ENCODE measurements around the gene ALG14.
"Not testable (repeated sequence)": the region's sequence is repeated elsewhere in the genome, so short reads cannot be mapped to it uniquely, and the experiment has no call there.

ALG14 gene

DNA sequence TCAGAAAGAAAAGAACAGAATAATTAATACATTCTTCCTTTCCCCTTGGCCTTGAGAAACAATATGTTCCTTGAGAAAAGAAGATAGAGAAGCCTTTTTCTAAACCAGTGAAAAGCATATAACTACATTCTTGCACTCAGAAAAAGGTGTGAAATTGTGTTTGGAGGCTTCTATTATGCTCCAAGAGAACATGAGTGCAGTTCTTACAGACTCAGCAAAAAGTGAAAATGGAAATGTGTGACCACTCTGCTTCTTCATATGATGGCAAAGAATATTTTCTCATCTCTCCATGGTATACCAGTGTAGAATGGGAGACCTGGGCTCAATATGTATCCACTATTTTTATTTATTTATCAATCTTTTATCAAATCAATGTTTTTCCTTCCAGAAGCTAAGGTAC lies 43.2 kb downstream of the ALG14 start:
- Histone ChIP-seq H3K27me3 (replicated peaks; ENCODE audit: control insufficient read depth, insufficient read depth, low read length, poor library complexity, severe bottlenecking) (no peaks in the 10 kb centered on the region), H3K4me3 (ENCODE audit: insufficient read depth, low read depth, low read length, poor library complexity, severe bottlenecking) (no peak overlapping the region), H3K36me3 (ENCODE audit: control insufficient read depth, insufficient read depth, low read length) (peaks cover 4% of the 10 kb centered on the region), H3K27ac (ENCODE audit: insufficient read depth, low read length, poor library complexity, severe bottlenecking) (no peak overlapping the region), H3K9me3 (ENCODE audit: control insufficient read depth, low read length) (no peaks in the 10 kb centered on the region), H3K4me1 (ENCODE audit: control insufficient read depth, insufficient read depth, low read length, poor library complexity, severe bottlenecking) (no peaks in the 10 kb centered on the region)
- no peak for DNase-seq

- Histone ChIP-seq H3K9me3 (ENCODE audit: control insufficient read depth, low read length) (no peaks in the 10 kb centered on the region), H3K27ac (ENCODE audit: insufficient read depth, low read length, poor library complexity, severe bottlenecking) (no peak overlapping the region), H3K4me3 (ENCODE audit: insufficient read depth, low read depth, low read length, poor library complexity, severe bottlenecking) (no peak overlapping the region), H3K36me3 (ENCODE audit: control insufficient read depth, insufficient read depth, low read length) (peaks cover 4% of the 10 kb centered on the region), H3K4me1 (ENCODE audit: control insufficient read depth, insufficient read depth, low read length, poor library complexity, severe bottlenecking) (no peaks in the 10 kb centered on the region), H3K27me3 (replicated peaks; ENCODE audit: control insufficient read depth, insufficient read depth, low read length, poor library complexity, severe bottlenecking) (no peaks in the 10 kb centered on the region)
- DNase-seq, result no peak
Measured at GRCh38 chr1:95028954-95029353, 43.8 kb downstream of the ALG14 start.

GRCh38 chr1:95027046-95027445 lies 45.7 kb downstream of the ALG14 start:
- Histone ChIP-seq H3K36me3 (ENCODE audit: control insufficient read depth, insufficient read depth, low read length) (peaks cover 4% of the 10 kb centered on the region), H3K27ac (ENCODE audit: insufficient read depth, low read length, poor library complexity, severe bottlenecking) (no peak overlapping the region), H3K27me3 (replicated peaks; ENCODE audit: control insufficient read depth, insufficient read depth, low read length, poor library complexity, severe bottlenecking) (no peaks in the 10 kb centered on the region), H3K4me3 (ENCODE audit: insufficient read depth, low read depth, low read length, poor library complexity, severe bottlenecking) (no peak overlapping the region), H3K4me1 (ENCODE audit: control insufficient read depth, insufficient read depth, low read length, poor library complexity, severe bottlenecking) (no peaks in the 10 kb centered on the region), H3K9me3 (ENCODE audit: control insufficient read depth, low read length) (no peaks in the 10 kb centered on the region)
- DNase-seq, result no peak

- Histone ChIP-seq H3K4me1 (ENCODE audit: control insufficient read depth, insufficient read depth, low read length, poor library complexity, severe bottlenecking) (no peaks in the 10 kb centered on the region), H3K27ac (ENCODE audit: insufficient read depth, low read length, poor library complexity, severe bottlenecking) (no peak overlapping the region), H3K9me3 (ENCODE audit: control insufficient read depth, low read length) (no peaks in the 10 kb centered on the region), H3K27me3 (replicated peaks; ENCODE audit: control insufficient read depth, insufficient read depth, low read length, poor library complexity, severe bottlenecking) (no peaks in the 10 kb centered on the region), H3K4me3 (ENCODE audit: insufficient read depth, low read depth, low read length, poor library complexity, severe bottlenecking) (no peak overlapping the region), H3K36me3 (ENCODE audit: control insufficient read depth, insufficient read depth, low read length) (peaks cover 4% of the 10 kb centered on the region)
- DNase-seq, result no peak
Measured at GRCh38 chr1:95023399-95024043, 49.2 kb downstream of the ALG14 start.

DNA sequence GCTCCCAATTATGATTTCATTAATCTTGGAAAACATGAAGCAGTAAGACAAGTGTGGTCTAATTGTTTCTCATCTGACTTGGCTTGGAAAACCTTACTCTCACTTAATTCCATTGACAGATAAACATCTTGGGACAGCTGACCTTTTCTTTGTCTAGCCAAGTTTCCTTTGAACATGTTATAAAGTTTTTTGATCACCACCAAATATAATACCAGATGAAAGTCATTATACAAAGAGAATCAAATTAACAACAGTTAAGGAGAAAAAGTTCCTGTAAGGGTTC lies 50.2 kb downstream of the ALG14 start:
- Histone ChIP-seq H3K27ac (ENCODE audit: insufficient read depth, low read length, poor library complexity, severe bottlenecking) (no peak overlapping the region), H3K36me3 (ENCODE audit: control insufficient read depth, insufficient read depth, low read length) (peaks cover 4% of the 10 kb centered on the region), H3K4me3 (ENCODE audit: insufficient read depth, low read depth, low read length, poor library complexity, severe bottlenecking) (no peak overlapping the region), H3K9me3 (ENCODE audit: control insufficient read depth, low read length) (no peaks in the 10 kb centered on the region), H3K27me3 (replicated peaks; ENCODE audit: control insufficient read depth, insufficient read depth, low read length, poor library complexity, severe bottlenecking) (no peaks in the 10 kb centered on the region), H3K4me1 (ENCODE audit: control insufficient read depth, insufficient read depth, low read length, poor library complexity, severe bottlenecking) (no peaks in the 10 kb centered on the region)
- DNase-seq, result no peak

DNA sequence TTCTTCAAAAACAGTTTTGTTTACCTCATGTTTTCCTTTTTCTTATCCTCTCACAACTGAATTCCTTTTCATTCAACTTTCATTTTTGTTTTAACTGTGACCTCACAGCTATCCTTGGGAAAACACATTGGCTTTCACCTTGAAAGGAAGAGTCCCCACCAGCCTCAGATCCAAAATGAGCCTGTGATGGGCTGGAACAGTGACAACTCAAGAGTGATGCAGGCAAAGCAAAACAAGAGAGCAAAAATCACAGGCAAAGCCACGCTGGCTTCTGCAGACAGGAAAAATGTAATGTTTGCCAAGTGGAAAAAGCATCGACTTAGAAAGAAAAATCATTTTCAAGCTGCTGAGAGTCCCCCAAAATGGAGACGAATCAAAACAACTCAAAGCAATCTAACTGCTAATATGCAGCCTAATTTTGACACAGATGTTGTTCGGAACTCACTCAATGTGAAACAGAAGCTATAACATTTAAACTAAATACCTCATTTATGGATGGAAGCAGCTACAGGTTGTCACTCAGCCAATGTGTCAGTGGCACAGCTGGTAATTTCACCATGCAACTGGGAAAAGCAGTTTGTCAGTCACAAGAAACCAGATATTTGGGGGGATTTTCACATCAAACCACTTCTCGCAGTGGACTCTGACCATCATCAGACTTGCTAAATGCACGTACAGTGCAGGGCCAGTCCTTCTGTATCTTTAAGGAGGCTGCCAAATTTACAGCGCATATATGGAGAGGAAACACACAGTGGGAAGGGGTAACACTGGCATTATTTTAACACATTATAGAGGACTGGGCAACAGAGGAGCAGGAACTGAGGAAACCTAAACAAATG lies 50.7 kb downstream of the ALG14 start:
- H3K4me1 ChIP-seq (ENCODE audit: control insufficient read depth, insufficient read depth, low read length, poor library complexity, severe bottlenecking), result no peaks in the 10 kb centered on the region
- peaks cover 3% of the 10 kb centered on the region for H3K36me3 ChIP-seq (ENCODE audit: control insufficient read depth, insufficient read depth, low read length)
- H3K4me3 ChIP-seq (ENCODE audit: insufficient read depth, low read depth, low read length, poor library complexity, severe bottlenecking), result no peak overlapping the region
- H3K27me3 ChIP-seq (replicated peaks; ENCODE audit: control insufficient read depth, insufficient read depth, low read length, poor library complexity, severe bottlenecking), result no peaks in the 10 kb centered on the region
- DNase-seq, result no peak
- no peak overlapping the region for H3K27ac ChIP-seq (ENCODE audit: insufficient read depth, low read length, poor library complexity, severe bottlenecking)
- no peaks in the 10 kb centered on the region for H3K9me3 ChIP-seq (ENCODE audit: control insufficient read depth, low read length)

DNA sequence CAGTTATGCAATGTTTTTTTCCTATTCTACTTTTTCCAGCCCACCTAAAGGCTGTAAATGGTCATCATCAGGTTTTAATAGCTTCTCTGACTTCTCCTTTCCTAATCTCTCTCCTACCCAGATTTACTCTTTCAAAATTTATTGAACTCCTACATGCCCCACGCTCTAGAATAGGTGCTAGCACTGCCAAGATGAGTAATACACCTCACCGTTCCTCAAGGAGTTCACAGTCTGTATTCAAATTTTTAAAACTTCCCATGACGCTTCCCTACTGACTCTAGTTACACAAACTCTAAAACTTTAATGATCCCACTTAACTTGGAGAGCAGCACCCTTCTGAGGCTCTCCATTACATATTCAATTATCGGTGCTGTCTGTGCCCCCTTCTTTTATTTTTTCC lies 51.6 kb downstream of the ALG14 start:
- H3K4me3 ChIP-seq (ENCODE audit: insufficient read depth, low read depth, low read length, poor library complexity, severe bottlenecking), result no peak overlapping the region
- H3K9me3 ChIP-seq (ENCODE audit: control insufficient read depth, low read length), result no peaks in the 10 kb centered on the region
- H3K27ac ChIP-seq (ENCODE audit: insufficient read depth, low read length, poor library complexity, severe bottlenecking), result no peak overlapping the region
- DNase-seq, result no peak
- no peaks in the 10 kb centered on the region for H3K27me3 ChIP-seq (replicated peaks; ENCODE audit: control insufficient read depth, insufficient read depth, low read length, poor library complexity, severe bottlenecking)
- H3K36me3 ChIP-seq (ENCODE audit: control insufficient read depth, insufficient read depth, low read length), result no peaks in the 10 kb centered on the region
- no peaks in the 10 kb centered on the region for H3K4me1 ChIP-seq (ENCODE audit: control insufficient read depth, insufficient read depth, low read length, poor library complexity, severe bottlenecking)

DNA sequence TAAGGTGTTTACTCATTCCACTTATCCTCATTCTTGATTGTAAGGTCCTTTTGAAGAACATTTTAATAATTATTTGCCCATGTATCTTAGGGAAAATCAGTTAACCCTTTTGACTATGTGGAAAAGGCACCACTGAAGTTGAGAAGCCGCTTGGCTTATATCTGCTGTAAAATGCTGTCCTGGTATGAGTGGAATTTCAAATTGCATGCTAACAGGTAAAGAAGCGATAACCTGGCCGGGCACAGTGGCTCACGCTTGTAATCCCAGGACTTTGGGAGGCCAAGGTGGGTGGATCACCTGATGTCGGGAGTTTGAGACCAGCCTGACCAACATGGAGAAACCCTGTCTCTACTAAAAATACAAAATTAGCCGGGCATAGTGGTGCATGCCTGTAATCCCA lies 53.3 kb downstream of the ALG14 start:
- H3K36me3 ChIP-seq (ENCODE audit: control insufficient read depth, insufficient read depth, low read length); H3K27ac ChIP-seq (ENCODE audit: insufficient read depth, low read length, poor library complexity, severe bottlenecking); H3K9me3 ChIP-seq (ENCODE audit: control insufficient read depth, low read length); DNase-seq; H3K4me1 ChIP-seq (ENCODE audit: control insufficient read depth, insufficient read depth, low read length, poor library complexity, severe bottlenecking); H3K4me3 ChIP-seq (ENCODE audit: insufficient read depth, low read depth, low read length, poor library complexity, severe bottlenecking); H3K27me3 ChIP-seq (replicated peaks; ENCODE audit: control insufficient read depth, insufficient read depth, low read length, poor library complexity, severe bottlenecking): not testable (repeated sequence)

DNA sequence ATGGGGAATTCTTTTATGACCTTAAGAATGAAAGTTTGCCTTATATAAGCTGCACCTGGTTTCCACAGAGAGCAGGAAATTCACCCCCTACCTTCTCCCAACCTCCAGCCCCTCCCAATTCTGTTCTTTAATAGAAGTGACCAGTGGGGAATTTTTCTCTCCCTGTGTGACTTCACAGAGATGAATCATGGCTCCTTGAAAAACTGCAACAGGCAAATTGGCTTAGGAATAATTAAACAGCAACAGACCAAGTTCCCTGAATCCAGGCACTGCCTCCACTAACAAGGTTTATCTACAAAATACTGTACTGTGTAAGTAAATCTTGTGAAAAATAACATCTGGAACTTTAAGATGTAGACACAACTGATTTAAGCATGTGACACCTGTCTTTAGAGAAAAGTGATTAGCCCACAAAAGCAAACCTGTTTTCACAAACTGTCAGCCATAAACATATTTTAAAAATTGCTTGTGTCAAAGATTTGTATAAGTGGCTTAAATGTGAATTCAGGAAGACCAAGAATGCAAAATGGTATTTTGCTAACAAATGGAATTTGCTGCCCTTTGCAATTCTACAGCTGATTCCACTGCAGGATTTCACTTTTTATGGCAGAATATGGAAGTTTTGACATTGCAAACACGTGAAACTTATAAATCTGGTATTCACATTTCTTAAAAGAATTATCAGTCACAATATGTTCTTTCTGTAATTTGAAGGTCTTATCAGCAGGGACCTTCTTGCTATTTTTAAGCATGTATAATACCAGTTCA lies 54.0 kb downstream of the ALG14 start:
- H3K36me3 ChIP-seq (ENCODE audit: control insufficient read depth, insufficient read depth, low read length), result no peaks in the 10 kb centered on the region
- DNase-seq, result no peak
- no peaks in the 10 kb centered on the region for H3K9me3 ChIP-seq (ENCODE audit: control insufficient read depth, low read length)
- no peaks in the 10 kb centered on the region for H3K4me1 ChIP-seq (ENCODE audit: control insufficient read depth, insufficient read depth, low read length, poor library complexity, severe bottlenecking)
- H3K27me3 ChIP-seq (replicated peaks; ENCODE audit: control insufficient read depth, insufficient read depth, low read length, poor library complexity, severe bottlenecking), result no peaks in the 10 kb centered on the region
- H3K27ac ChIP-seq (ENCODE audit: insufficient read depth, low read length, poor library complexity, severe bottlenecking), result no peak overlapping the region
- H3K4me3 ChIP-seq (ENCODE audit: insufficient read depth, low read depth, low read length, poor library complexity, severe bottlenecking), result no peak overlapping the region

DNA sequence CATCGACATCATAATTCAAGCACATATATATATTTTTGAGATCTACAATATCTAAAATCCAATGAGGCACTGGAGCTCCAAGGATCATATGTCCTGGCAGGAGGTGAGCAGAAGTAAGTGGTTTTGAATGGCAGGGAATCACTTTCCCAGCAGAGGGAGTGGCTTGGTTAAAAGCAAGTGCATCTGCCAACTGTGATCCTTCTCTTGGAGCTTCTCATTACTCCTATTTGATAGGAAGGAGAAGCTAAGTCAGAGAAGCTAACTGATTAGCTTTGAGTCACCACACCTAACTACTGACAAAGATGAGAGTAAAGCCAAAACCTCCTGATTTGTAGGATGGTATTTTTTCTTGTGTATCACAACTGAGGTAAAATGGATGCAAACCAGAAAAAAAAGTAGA lies 55.0 kb downstream of the ALG14 start:
- no peak for DNase-seq
- no peaks in the 10 kb centered on the region for H3K36me3 ChIP-seq (ENCODE audit: control insufficient read depth, insufficient read depth, low read length)
- H3K4me1 ChIP-seq (ENCODE audit: control insufficient read depth, insufficient read depth, low read length, poor library complexity, severe bottlenecking), result no peaks in the 10 kb centered on the region
- no peak overlapping the region for H3K4me3 ChIP-seq (ENCODE audit: insufficient read depth, low read depth, low read length, poor library complexity, severe bottlenecking)
- no peak overlapping the region for H3K27ac ChIP-seq (ENCODE audit: insufficient read depth, low read length, poor library complexity, severe bottlenecking)
- H3K27me3 ChIP-seq (replicated peaks; ENCODE audit: control insufficient read depth, insufficient read depth, low read length, poor library complexity, severe bottlenecking), result no peaks in the 10 kb centered on the region
- H3K9me3 ChIP-seq (ENCODE audit: control insufficient read depth, low read length), result no peaks in the 10 kb centered on the region
